HUES64 (cell line): Measurements from ENCODE around the gene SHISAL2B.
A peak's percentile ranks its signal among the peaks of the same experiment; 100 is the strongest.
"Not testable (repeated sequence)": the region's sequence is repeated elsewhere in the genome, so short reads cannot be mapped to it uniquely, and the experiment has no call there.

Experiments used
- H3K27ac ChIP-seq: 2 replicates; pipeline ENCODE4 v1.7.0; 2013; ENCODE audit warnings: low read depth, low read length, inconsistent platforms
- H3K27me3 ChIP-seq: 2 replicates; pipeline ENCODE4 v1.6.1; 2013; ENCODE audit warnings: mild to moderate bottlenecking, low read length; ENCODE audit not compliant: insufficient read depth
- H3K36me3 ChIP-seq: 2 replicates; pipeline ENCODE4 v1.6.1; 2013; ENCODE audit warnings: mild to moderate bottlenecking, low read length; ENCODE audit not compliant: insufficient read depth
- H3K4me1 ChIP-seq: 2 replicates; pipeline ENCODE4 v1.6.1; 2013; ENCODE audit warnings: mild to moderate bottlenecking, low read length, moderate library complexity; ENCODE audit not compliant: insufficient read depth
- H3K4me3 ChIP-seq: 2 replicates; pipeline ENCODE4 v1.5.1; 2013; ENCODE audit warnings: mild to moderate bottlenecking, low read length, moderate library complexity
- H3K9ac ChIP-seq: 2 replicates; pipeline ENCODE4 v1.6.1; 2013; ENCODE audit warnings: mild to moderate bottlenecking, low read depth, low read length
- H3K9me3 ChIP-seq: 2 replicates; pipeline ENCODE4 v1.6.1; 2013; ENCODE audit warnings: low read depth, low read length; ENCODE audit not compliant: insufficient read depth
- WGBS: fragments of 150-250, 120-280 bp; methylation state at CpG from one replicate; pipeline ENCODE4 v1.1.7; 2013; ENCODE audit warnings: missing lambda C conversion rate; 5-methylcytosine and 5-hydroxymethylcytosine counted together

SHISAL2B gene

DNA sequence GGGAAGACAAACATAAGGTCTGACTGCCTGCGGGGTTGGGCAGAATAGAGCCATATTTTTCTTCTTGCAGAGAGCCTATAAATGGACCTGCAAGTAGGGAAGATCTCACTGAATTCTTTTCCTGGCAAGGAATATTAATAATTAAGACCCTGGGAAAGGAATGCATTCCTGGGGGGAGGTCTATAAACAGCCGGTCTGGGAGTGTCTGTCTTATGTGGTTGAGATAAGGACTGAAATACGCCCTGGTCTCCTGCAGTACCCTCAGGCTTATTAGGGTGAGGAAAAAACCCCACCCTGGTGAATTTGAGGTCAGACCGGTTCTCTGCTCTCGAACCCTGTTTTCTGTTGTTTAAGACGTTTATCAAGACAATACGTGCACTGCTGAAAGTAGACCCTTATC is 6.1 kb downstream of the SHISAL2B start:
- 97% methylated on average over 7 of the region's 7 CpGs for WGBS
- not testable (repeated sequence) for H3K27me3 ChIP-seq, H3K9ac ChIP-seq, H3K27ac ChIP-seq, H3K4me1 ChIP-seq, H3K4me3 ChIP-seq
- peaks cover 13% of the 10 kb centered on the region for H3K36me3 ChIP-seq
- H3K9me3 ChIP-seq, result peaks cover 19% of the 10 kb centered on the region

DNA sequence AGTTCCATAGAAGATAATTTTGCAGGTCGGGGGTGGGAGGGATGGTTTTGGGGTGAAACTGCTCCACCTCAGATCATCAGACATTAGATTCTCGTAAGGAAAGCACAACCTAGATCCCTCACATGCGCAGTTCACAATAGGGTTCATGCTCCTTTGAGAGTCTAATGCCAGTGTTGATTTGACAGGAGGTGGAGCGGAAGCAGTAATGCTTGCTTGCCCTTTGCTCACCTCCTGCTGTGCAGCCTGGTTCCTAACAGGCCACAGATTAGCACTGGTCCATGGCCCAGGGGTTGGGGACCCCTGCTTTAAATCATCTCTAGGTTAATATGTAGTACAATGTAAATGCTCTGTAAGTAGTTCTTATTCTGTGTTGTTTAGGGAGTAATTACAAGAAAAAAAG is 10.5 kb downstream of the SHISAL2B start:
- H3K4me1 ChIP-seq, result peaks cover 23% of the 10 kb centered on the region
- no peak overlapping the region for H3K4me3 ChIP-seq
- H3K9me3 ChIP-seq, result peaks cover 13% of the 10 kb centered on the region
- WGBS, result 95% methylated on average over 3 of the region's 4 CpGs
- H3K36me3 ChIP-seq, result peaks cover 7% of the 10 kb centered on the region
- H3K27ac ChIP-seq, result no peak overlapping the region
- H3K27me3 ChIP-seq, result no peaks in the 10 kb centered on the region
- no peak overlapping the region for H3K9ac ChIP-seq

DNA sequence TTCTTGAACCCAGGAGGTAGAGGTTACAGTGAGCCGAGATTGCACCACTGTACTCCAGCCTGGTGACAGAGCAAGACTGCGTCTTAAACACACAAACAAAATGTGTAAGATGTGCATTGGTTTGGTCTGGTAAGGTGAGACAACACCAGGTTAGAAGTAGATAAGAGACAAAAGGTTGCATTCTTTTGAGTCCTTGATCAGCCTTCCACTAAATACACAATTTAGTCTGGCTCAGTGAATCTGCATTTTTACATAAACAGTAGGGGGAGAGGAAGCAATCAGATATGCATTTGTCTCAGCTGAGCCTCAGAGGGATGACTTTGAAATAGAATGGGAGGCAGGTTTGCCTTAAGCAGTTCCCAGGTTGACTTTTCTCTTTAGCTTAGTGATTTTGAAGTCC is 15.8 kb downstream of the SHISAL2B start:
- Histone ChIP-seq H3K36me3 (peaks cover 11% of the 10 kb centered on the region), H3K4me1 (peaks cover 42% of the 10 kb centered on the region), H3K9ac (peak overlapping the region; percentile 60), H3K4me3 (peak overlapping the region; percentile 19), H3K9me3 (peaks cover 17% of the 10 kb centered on the region), H3K27ac (peak overlapping the region; percentile 90)
- not testable (repeated sequence) for H3K27me3 ChIP-seq
- 17% methylated on average over 2 of the region's 2 CpGs for WGBS

DNA sequence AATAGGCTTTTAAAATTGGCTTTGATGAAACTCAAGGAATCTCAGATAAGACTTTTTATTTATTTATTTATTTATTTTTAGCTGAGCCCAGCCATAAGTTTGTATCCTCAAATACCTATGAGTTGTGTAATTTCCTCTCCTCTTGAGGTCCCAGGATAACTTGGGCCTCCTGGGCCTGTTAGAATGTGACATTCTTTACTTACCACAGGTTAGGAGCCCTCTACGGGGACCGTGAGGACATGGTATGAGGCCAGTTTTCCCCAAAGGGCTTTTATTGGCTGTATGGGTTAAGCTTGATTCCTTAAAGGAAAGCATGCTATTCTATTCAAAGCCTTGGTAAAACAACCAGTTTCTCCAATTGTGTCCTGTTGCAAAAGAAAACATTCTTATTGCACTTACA is 16.9 kb downstream of the SHISAL2B start:
- 70% methylated on average over 2 of the region's 2 CpGs for WGBS
- Histone ChIP-seq H3K36me3 (peaks cover 11% of the 10 kb centered on the region), H3K9ac (no peak overlapping the region)

GRCh38 chr5:64714495-64714894 is 24.2 kb downstream of the SHISAL2B start:
- H3K27ac ChIP-seq, H3K27me3 ChIP-seq, H3K9me3 ChIP-seq, H3K9ac ChIP-seq, H3K36me3 ChIP-seq: not testable (repeated sequence)
- 0 out of 2 replicates have a peak overlapping the region, but pooled peaks have one; percentile 32 for H3K4me3 ChIP-seq
- WGBS, result 83% methylated on average over 11 of the region's 16 CpGs
- peaks cover 11% of the 10 kb centered on the region for H3K4me1 ChIP-seq

More for the DNA sequence above, 16.9 kb downstream of the SHISAL2B start:
- Histone ChIP-seq H3K4me3 (peak overlapping the region; percentile 19; the same call in 1 of the 2 replicates), H3K27me3 (no peaks in the 10 kb centered on the region), H3K4me1 (peaks cover 42% of the 10 kb centered on the region), H3K27ac (peak overlapping the region; percentile 90; the same call in 1 of the 2 replicates), H3K9me3 (peaks cover 17% of the 10 kb centered on the region)

GRCh38 chr5:64722588-64722987 is 32.3 kb downstream of the SHISAL2B start:
- WGBS, result 91% methylated on average over 3 of the region's 3 CpGs
- H3K36me3 ChIP-seq, result peaks cover 57% of the 10 kb centered on the region
- no peaks in the 10 kb centered on the region for H3K9me3 ChIP-seq
- no peak overlapping the region for H3K4me3 ChIP-seq
- no peaks in the 10 kb centered on the region for H3K27me3 ChIP-seq
- no peak overlapping the region for H3K9ac ChIP-seq
- H3K27ac ChIP-seq, result peak overlapping the region; percentile 38; the same call in 1 of the 2 replicates
- H3K4me1 ChIP-seq, result peaks cover 10% of the 10 kb centered on the region

DNA sequence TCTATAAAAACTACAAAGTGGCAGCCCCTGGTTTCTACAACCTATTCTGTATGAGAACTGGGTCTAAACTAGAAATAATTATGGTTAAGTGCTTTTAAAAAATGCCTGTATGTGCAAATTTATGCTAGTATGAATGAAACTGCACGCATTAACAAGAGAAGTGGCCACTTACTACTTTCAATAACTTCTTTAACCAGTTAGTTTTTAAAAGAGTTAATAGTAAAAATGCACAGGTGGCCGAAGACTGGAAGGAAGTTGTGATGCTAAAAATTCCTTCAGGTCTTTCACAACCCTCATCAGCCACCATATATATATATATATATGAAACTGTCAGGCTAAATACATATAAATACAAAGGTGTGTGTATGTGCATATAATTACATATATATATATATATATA is 36.8 kb downstream of the SHISAL2B start:
- H3K4me1 ChIP-seq, result peaks cover 10% of the 10 kb centered on the region
- H3K9me3 ChIP-seq, result no peaks in the 10 kb centered on the region
- no peaks in the 10 kb centered on the region for H3K27me3 ChIP-seq
- no peak overlapping the region for H3K4me3 ChIP-seq
- no CpG with 5 or more reads among the region's 2 CpGs for WGBS
- no peak overlapping the region for H3K27ac ChIP-seq
- H3K36me3 ChIP-seq, result peaks cover 68% of the 10 kb centered on the region
- H3K9ac ChIP-seq, result no peak overlapping the region

GRCh38 chr5:64742411-64742810 is 52.1 kb downstream of the SHISAL2B start:
- Histone ChIP-seq H3K27ac (no peak overlapping the region), H3K4me1 (no peaks in the 10 kb centered on the region), H3K9ac (no peak overlapping the region), H3K9me3 (no peaks in the 10 kb centered on the region), H3K4me3 (no peak overlapping the region), H3K27me3 (no peaks in the 10 kb centered on the region), H3K36me3 (peaks cover 46% of the 10 kb centered on the region)
- no CpG with 5 or more reads among the region's 1 CpG for WGBS

GRCh38 chr5:64742821-64743220 is 52.5 kb downstream of the SHISAL2B start:
- Histone ChIP-seq H3K36me3 (peaks cover 42% of the 10 kb centered on the region), H3K4me3 (no peak overlapping the region), H3K4me1 (no peaks in the 10 kb centered on the region), H3K27me3 (no peaks in the 10 kb centered on the region), H3K9me3 (no peaks in the 10 kb centered on the region), H3K9ac (no peak overlapping the region), H3K27ac (no peak overlapping the region)

DNA sequence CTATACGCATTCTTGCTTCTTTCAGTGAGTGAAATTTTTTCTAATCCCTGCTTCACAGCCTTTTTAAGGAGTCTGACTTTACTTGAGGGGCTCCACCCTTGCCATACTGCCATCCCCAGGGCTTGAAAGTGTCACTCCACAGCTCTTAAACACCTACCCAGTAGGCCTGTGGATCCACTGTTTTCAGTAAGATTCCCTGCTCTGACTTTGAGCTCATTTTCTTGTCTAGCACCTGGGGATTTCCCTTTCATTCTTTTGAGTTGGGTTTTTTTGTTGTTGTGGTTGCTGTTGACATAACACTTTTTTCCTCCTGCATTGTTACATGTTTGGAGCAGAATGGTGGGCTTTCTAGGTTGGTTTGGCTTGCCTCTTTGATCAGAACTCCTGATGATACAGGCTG is 54.6 kb downstream of the SHISAL2B start:
- Histone ChIP-seq H3K27ac (peak overlapping the region; percentile 40), H3K9ac (no peak overlapping the region), H3K36me3 (peaks cover 21% of the 10 kb centered on the region), H3K9me3 (no peaks in the 10 kb centered on the region), H3K4me3 (no peak overlapping the region), H3K27me3 (no peaks in the 10 kb centered on the region), H3K4me1 (no peaks in the 10 kb centered on the region)
- WGBS, result 39% methylated on average over 1 of the region's 1 CpG

- 84% methylated on average over 1 of the region's 1 CpG for WGBS
- no peaks in the 10 kb centered on the region for H3K9me3 ChIP-seq
- H3K4me3 ChIP-seq, result no peak overlapping the region
- peaks cover 12% of the 10 kb centered on the region; the same call in 1 of the 2 replicates for H3K36me3 ChIP-seq
- no peak overlapping the region for H3K9ac ChIP-seq
- H3K4me1 ChIP-seq, result no peaks in the 10 kb centered on the region
- no peak overlapping the region for H3K27ac ChIP-seq
- no peaks in the 10 kb centered on the region for H3K27me3 ChIP-seq
These were observed 56.1 kb downstream of the SHISAL2B start for GRCh38 chr5:64746446-64746845.

- Histone ChIP-seq H3K27me3 (no peaks in the 10 kb centered on the region), H3K4me3 (no peak overlapping the region), H3K9me3 (no peaks in the 10 kb centered on the region), H3K4me1 (no peaks in the 10 kb centered on the region), H3K9ac (no peak overlapping the region), H3K27ac (no peak overlapping the region), H3K36me3 (peaks cover 32% of the 10 kb centered on the region)
- WGBS, result 100% methylated on average over 4 of the region's 4 CpGs
These were observed 59.1 kb downstream of the SHISAL2B start for GRCh38 chr5:64749385-64749784.
